ENCODE results near the gene TSPEAR.

TSPEAR gene

GRCh38 chr21:44756423-44757185 lies 45.2 kb upstream of the TSPEAR start:
- peak; percentile 72 for DNase-seq (ENCODE audit: low read depth)
- TF ChIP-seq, protein P1, sequence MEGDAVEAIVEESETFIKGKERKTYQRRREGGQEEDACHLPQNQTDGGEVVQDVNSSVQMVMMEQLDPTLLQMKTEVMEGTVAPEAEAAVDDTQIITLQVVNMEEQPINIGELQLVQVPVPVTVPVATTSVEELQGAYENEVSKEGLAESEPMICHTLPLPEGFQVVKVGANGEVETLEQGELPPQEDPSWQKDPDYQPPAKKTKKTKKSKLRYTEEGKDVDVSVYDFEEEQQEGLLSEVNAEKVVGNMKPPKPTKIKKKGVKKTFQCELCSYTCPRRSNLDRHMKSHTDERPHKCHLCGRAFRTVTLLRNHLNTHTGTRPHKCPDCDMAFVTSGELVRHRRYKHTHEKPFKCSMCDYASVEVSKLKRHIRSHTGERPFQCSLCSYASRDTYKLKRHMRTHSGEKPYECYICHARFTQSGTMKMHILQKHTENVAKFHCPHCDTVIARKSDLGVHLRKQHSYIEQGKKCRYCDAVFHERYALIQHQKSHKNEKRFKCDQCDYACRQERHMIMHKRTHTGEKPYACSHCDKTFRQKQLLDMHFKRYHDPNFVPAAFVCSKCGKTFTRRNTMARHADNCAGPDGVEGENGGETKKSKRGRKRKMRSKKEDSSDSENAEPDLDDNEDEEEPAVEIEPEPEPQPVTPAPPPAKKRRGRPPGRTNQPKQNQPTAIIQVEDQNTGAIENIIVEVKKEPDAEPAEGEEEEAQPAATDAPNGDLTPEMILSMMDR (IDR thresholded peaks at IDR 0.05; ENCODE audit: insufficient read depth, low read depth, low read length, missing control alignments) = no peak
- H3K4me3 ChIP-seq (ENCODE audit: low read length) = no peak overlapping the region

DNA sequence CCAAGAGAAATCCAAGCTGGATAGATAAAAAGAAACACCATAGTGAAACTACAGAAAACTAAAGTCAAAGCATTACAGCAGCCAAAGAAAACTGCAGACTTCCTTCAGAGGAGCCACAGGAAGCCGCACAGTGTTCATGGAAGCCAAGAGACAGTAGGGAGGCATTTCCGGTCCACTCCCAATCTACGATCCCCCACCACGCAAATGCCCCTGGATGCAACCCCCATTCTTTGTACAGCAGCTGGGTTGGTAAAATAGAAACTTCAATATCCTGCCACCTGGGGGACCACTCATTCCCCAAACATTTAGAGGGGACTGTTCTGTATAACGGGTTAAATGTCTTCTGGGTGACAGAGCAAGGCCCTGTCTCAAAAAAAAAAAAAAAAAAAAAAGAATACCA lies 43.9 kb upstream of the TSPEAR start:
- TF ChIP-seq, protein P1 (IDR thresholded peaks at IDR 0.05; ENCODE audit: insufficient read depth, low read depth, low read length, missing control alignments) = no peak
- H3K4me3 ChIP-seq (ENCODE audit: low read length) = no peak overlapping the region
- DNase-seq (ENCODE audit: low read depth) = no peak

DNA sequence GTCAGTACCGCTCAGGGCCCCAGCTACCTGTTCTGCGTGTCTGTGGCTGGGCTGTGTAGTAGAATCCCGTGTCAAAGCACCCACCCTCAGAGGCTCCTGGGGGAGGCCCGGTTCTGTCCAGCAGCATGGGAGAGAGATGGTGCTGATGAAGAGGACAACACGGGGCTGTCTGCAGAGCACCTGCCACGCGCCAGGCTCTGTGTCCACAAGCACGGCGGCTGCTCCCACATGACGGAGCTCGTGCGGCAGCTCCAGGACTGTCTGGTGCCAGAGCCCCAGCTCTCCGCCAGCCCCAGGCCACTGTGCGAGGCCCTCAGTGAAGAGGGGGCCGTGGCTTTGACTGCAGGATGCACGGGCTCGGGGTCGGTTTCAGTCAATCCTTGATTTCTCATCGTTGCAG lies 42.0 kb upstream of the TSPEAR start:
- TF ChIP-seq, protein P1 (IDR thresholded peaks at IDR 0.05; ENCODE audit: insufficient read depth, low read depth, low read length, missing control alignments) = no peak
- DNase-seq (ENCODE audit: low read depth) = no peak
- H3K4me3 ChIP-seq (ENCODE audit: low read length) = no peak overlapping the region

- H3K4me3 ChIP-seq (ENCODE audit: low read length) = no peak overlapping the region
- DNase-seq (ENCODE audit: low read depth) = peak; percentile 93
- TF ChIP-seq, protein P1 (IDR thresholded peaks at IDR 0.05; ENCODE audit: insufficient read depth, low read depth, low read length, missing control alignments) = peak; percentile 35
Observed at GRCh38 chr21:44752671-44753235, 41.4 kb upstream of the TSPEAR start.

DNA sequence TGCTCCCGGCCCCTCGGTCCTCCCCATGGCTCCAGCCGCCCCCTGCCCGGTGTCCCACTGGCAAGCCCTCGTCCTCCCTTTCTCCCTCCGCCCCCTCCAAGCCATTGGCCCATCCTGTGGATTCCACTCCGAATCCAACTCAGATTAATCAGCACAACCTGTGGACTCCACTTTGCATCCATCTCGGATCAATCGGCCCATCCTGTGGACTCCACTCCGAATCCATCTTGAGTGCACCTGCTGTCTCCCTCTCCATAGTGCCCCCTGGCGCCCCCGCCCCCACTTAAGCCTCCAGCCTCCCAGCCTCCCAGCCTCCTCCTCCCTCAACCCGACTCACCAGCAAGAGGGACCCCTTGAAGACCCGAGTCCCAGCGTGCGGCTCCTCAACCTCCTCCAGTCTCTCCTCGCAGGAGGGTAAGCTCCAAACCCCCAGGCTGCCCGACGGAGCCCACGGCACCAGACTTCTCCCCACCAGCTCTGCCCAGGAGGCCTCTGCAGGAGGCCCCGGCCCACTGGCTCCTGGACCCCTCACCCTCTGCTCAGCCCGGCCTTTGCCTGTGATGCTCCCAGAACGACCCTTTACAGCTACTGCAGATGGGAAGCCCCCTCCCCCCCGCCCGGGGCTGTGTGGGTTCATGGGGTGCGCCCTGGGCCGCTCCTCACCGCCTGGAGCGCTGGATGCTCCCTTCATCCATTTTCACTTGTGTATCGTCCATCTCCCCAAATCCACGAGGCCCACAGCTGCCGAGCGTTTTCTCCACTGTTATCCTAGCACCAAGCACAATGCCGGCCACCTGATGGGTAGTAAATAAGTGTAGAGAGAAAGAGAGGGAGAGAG lies 40.6 kb upstream of the TSPEAR start:
- no peak for DNase-seq (ENCODE audit: low read depth)
- H3K4me3 ChIP-seq (ENCODE audit: low read length) = no peak overlapping the region
- TF ChIP-seq, protein P1 (IDR thresholded peaks at IDR 0.05; ENCODE audit: insufficient read depth, low read depth, low read length, missing control alignments) = no peak

GRCh38 chr21:44751186-44751798 lies 39.9 kb upstream of the TSPEAR start:
- H3K4me3 ChIP-seq (ENCODE audit: low read length) = no peak overlapping the region
- DNase-seq (ENCODE audit: low read depth) = no peak
- TF ChIP-seq, protein P1 (IDR thresholded peaks at IDR 0.05; ENCODE audit: insufficient read depth, low read depth, low read length, missing control alignments) = no peak
